WI38 (cell line): ENCODE data around the gene CCT6A.
"Not testable (repeated sequence)": the region's sequence is repeated elsewhere in the genome, so short reads cannot be mapped to it uniquely, and the experiment has no call there.

ENCODE experiments used
- H3K4me3 ChIP-seq: 2 replicates; pipeline ENCODE4 v1.5.1; 2011; ENCODE audit warnings: low read depth, mild to moderate bottlenecking, control low read depth, low read length
- CTCF ChIP-seq: IDR thresholded peaks from 2 replicates; pipeline ENCODE4 v1.5.1; 2012; ENCODE audit warnings: low read depth, mild to moderate bottlenecking, control low read depth, low read length

Gene CCT6A

GRCh38 chr7:56097700-56098099, 46.1 kb downstream of the CCT6A start:
- no peak overlapping the region for H3K4me3 ChIP-seq
- TF ChIP-seq CTCF = no peak

- not testable (repeated sequence) for H3K4me3 ChIP-seq
These were observed 46.8 kb downstream of the CCT6A start for GRCh38 chr7:56098187-56099008.

- H3K4me3 ChIP-seq = no peak overlapping the region
- no peak for TF ChIP-seq CTCF
These were observed 48.1 kb downstream of the CCT6A start for GRCh38 chr7:56099653-56100052.

- H3K4me3 ChIP-seq = not testable (repeated sequence)
These were observed 52.6 kb downstream of the CCT6A start for GRCh38 chr7:56104138-56104537.

- H3K4me3 ChIP-seq = peak overlapping the region; percentile 72
- TF ChIP-seq CTCF = no peak
These were observed 53.9 kb downstream of the CCT6A start for GRCh38 chr7:56105508-56105907.

GRCh38 chr7:56106108-56107073, 54.8 kb downstream of the CCT6A start, which contains the start of gene CHCHD2:
CHCHD2 (minus strand) TSS chr7:56106476; CDS start chr7:56106413, 63 bp downstream.
- H3K4me3 ChIP-seq = peak within 1 kb of the TSS; percentile 72
- TF ChIP-seq CTCF = no peak

GRCh38 chr7:56107954-56108258, 56.3 kb downstream of the CCT6A start:
- TF ChIP-seq CTCF = no peak
- no peak overlapping the region for H3K4me3 ChIP-seq

- H3K4me3 ChIP-seq = no peak overlapping the region
- no peak for TF ChIP-seq CTCF
These were observed 59.0 kb downstream of the CCT6A start for GRCh38 chr7:56110611-56111010.

GRCh38 chr7:56112244-56112643, 60.7 kb downstream of the CCT6A start:
- H3K4me3 ChIP-seq = not testable (repeated sequence)
